Hematopoietic multipotent progenitor cell treated with erythropoietin and hydrocortisone succinate and interleukin-3 and kit ligand, for 6 days (in vitro differentiated cells): ENCODE measurements around the gene PDZRN4.

Experiments used
- DNase-seq: peaks from one replicate; pipeline ENCODE4 v3.0.0-alpha.2; 2015

Gene PDZRN4

GRCh38 chr12:41365653-41366171 is 177.6 kb downstream of the PDZRN4 start:
- no peak for DNase-seq

DNA sequence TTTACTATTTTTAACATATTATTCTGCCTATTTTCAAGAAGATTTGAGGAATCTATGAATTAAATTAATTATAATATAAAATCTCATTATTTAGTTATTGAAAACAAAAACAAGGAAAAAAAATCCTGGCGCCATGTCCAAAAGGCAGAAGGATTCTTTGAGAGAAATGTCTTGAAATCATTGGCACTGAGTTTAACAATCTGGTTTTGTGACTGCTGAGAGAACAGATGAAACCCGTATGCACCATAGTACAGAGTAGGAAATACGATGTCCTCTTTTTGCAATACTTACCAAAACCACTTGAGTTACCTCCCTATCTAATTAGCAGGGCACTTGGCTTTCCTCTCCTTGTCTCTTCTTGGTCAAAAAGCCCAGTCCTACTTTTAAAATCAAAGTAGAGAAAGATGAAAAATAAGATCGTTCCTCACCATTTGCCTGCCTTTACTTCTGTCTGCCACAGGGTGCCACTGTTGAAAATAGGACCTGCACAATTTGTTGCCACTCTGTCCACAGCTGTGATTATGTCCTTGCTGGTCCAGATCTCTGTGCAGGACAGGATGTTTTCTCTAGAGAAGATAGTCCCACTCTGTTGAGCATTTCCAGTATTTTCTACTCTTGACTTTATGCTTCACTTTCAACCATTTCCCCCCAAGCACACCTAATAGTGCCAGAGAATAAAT is 179.7 kb downstream of the PDZRN4 start:
- no peak for DNase-seq

- no peak for DNase-seq
Observed at GRCh38 chr12:41380878-41381277, 192.8 kb downstream of the PDZRN4 start.

DNA sequence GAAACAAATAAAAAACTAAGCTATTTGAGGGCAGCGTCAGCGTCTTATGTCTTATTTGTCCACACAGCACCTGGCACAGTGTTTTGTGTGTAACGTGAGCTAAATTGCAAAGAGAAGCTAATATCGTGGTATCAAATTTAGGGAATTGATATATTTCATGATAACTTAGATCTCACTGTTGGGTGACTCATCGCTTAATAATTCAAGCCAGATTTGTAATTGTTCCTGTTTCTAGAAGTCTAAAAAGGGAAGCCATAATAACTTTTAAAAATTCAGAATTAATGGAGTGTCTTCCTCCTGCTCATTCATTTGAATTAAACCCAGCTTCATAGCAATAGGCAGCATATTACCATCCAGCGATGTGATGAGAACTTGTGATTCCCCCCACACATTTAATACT is 214.7 kb downstream of the PDZRN4 start:
- DNase-seq: no peak

GRCh38 chr12:41407232-41407799 is 219.2 kb downstream of the PDZRN4 start:
- DNase-seq: no peak

DNA sequence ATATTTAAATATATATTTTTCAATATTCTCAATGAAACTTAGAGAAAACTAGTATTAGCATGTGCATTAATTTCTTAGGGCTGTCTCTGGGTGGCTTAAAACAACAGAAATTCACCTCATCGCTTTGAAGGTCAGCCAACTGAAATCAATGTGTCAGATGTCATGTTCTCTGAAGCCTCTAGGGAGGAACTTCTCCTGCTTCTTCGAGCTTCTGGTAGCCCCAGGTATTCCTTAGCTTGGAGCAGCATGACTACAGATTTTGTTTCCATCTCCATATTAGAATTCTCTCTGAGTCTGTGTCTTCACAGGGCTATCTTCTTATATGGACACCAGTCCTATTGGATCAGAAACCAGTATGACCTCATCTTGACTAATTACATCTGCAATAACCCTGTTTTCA is 221.5 kb downstream of the PDZRN4 start:
- DNase-seq: no peak

GRCh38 chr12:41418586-41418985 is 230.5 kb downstream of the PDZRN4 start:
- no peak for DNase-seq

DNA sequence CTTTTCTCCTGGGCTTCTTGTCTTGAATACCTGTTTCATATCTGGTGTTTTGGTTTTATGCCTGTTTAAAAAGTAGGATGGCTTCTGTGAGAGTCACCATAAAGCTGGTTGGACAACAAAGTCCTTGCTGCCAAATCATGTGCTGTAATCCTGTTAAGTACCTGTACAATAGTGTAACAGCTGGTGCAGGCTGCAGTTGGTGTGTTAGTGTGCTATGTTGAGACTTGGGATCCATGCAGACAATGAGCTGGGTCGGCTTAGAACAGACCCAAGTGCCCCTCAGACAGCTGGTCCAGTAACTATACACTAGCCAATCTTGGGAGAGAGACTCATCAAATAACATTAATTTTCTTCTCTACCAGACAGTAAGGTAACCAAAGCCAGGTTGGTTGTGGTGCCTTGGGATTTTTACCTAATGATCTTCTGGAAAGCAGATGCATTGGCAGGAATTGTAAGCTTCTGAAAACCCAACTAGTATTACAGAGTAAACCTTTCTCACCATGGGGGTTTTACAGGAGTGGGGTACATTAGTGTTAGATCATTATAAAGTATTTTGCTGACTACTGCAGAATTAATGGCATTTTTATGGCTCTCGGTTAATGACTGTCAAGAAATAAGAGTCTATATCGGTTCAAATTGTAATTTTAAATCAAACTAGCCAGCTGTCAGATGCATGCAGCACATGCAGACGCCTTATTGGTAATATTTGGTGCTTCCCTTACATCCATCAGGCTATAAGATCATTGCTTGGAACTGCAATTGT is 231.2 kb downstream of the PDZRN4 start:
- no peak for DNase-seq

GRCh38 chr12:41424651-41425050 is 236.5 kb downstream of the PDZRN4 start:
- DNase-seq: no peak

DNA sequence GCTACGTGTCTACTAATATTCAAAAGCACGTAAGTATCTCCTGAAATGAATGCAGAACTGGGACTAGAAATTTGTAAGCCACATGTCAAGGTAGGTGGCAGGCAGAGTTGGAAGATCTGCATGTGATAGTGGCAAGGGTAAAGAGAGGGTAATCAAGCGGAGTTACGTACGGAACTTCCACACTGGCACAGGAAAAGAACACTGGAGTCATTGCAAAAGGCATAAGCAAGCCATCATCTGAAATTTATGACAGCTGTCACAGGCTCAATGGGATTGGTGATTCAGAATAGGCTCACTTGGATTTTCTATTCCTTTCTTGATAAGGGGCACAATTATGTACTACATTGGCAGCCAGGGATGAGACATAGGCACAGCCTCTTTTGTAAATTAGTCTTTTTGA is 245.3 kb downstream of the PDZRN4 start:
- no peak for DNase-seq

- no peak for DNase-seq
Observed at GRCh38 chr12:41436076-41436475, 248.0 kb downstream of the PDZRN4 start.

- peak; percentile 6 for DNase-seq
Observed at GRCh38 chr12:41437563-41437962, 249.4 kb downstream of the PDZRN4 start.

- DNase-seq: no peak
Observed at GRCh38 chr12:41438854-41439541, 250.9 kb downstream of the PDZRN4 start.

DNA sequence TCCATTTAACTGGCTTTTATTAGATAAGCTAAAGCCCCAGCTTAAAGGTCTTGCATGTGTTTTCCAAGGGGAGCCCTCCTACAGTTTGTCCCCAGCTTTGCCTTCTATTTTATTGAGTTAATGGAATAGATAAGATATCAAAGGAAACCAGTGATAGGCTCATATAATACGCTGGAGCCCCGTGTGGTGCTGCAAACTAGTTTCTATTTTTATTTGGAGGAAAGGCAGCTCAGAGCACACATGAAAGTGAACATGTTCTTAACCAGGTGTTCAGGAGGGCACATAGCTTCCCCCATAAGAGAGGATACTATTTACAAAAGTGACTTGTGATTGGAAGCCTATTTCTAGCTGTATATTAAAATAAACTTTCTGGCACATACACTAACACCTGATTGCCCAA is 251.7 kb downstream of the PDZRN4 start:
- DNase-seq: no peak

DNA sequence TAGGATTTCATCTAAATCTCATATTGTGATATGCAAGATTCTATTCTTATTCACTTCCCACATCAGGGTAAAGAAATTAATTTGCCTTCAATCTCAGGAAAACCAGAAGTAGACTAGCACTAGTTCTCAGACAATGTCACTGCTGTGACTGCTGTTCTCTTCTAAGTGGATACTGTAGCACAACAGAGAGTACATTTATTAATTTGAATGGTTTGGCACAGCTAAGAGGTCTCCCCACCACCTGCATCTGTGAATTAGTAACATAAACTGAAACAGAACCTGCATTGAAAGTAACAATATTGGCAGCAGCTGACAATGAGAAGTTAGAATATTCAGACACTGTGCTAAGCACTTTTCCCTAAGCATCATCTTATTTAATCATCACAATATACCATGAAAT is 253.1 kb downstream of the PDZRN4 start:
- no peak for DNase-seq

DNA sequence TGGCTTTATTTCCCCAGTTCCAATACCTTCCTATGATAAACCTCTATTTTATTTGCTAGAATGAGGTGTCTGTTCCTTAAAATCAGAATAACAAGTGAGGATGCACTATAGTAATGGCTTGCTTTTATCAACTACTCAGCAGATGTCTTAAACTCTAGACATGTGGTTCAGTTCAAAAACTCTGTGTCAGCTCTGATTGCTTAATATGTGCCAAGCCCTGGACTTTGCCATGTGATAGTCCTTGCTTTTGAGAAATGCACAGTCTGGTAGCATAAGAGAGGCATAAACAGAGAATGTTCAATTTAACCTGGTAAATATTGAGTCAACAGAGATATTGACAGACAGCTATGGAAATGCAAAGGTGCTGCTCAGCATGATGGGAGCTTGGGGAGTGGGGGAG is 254.8 kb downstream of the PDZRN4 start:
- DNase-seq: no peak

- no peak for DNase-seq
Observed at GRCh38 chr12:41443690-41444089, 255.6 kb downstream of the PDZRN4 start.

GRCh38 chr12:41452838-41453407 is 264.8 kb downstream of the PDZRN4 start:
- DNase-seq: no peak

- no peak for DNase-seq
Observed at GRCh38 chr12:41453409-41453808, 265.3 kb downstream of the PDZRN4 start.

- no peak for DNase-seq
Observed at GRCh38 chr12:41459111-41459905, 271.2 kb downstream of the PDZRN4 start.

DNA sequence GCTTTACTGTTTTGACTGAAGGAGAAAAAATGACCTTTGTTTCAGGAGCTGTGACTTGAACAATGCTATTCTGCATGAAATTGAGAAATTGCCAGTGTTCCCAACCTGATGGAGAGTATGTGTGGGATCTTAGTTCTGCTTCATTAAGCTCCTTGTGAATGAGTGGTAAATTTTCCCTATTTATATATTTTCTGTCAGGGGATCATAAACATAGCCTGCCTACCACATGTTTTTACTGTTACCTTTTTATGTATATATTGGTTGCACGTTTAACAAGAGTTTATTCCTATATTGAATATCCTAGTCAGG is 271.7 kb downstream of the PDZRN4 start:
- DNase-seq: no peak

GRCh38 chr12:41460906-41461305 is 272.8 kb downstream of the PDZRN4 start:
- no peak for DNase-seq
